Type B pancreatic cell (in vitro differentiated cells): ENCODE measurements around the gene SRRM1. TPM values are rescaled to one million over a fixed set of nuclear protein-coding genes. Genes with fewer than 3 reads are reported as not detected.

Experiments
- DNase-seq: peaks from one replicate; pipeline ENCODE4 v3.0.0; 2021; ENCODE audit warnings: mixed read lengths; ENCODE audit not compliant: unreplicated experiment; ENCODE audit errors: extremely low spot score
- H3K27ac Mint-ChIP-seq: 2 replicates; pipeline ENCODE4 v1.8.0; 2021; ENCODE audit warnings: mild to moderate bottlenecking, mixed read lengths
- H3K27me3 Mint-ChIP-seq: 2 replicates; pipeline ENCODE4 v1.8.0; 2021; ENCODE audit warnings: mixed read lengths
- H3K36me3 Mint-ChIP-seq: 2 replicates; pipeline ENCODE4 v1.8.0; 2021; ENCODE audit warnings: mixed read lengths
- H3K4me1 Mint-ChIP-seq: one replicate; pipeline ENCODE4 v1.8.0; 2021; ENCODE audit warnings: mixed read lengths; ENCODE audit not compliant: unreplicated experiment
- H3K4me3 Mint-ChIP-seq: 2 replicates; pipeline ENCODE4 v1.8.0; 2021; ENCODE audit warnings: mild to moderate bottlenecking, mixed read lengths
- H3K9me3 Mint-ChIP-seq: 2 replicates; pipeline ENCODE4 v1.8.0; 2021; ENCODE audit warnings: mixed read lengths
- CTCF ChIP-seq: fragments of 200-600 bp; sonication (generic); conservative IDR thresholded peaks from 2 replicates; pipeline ENCODE4 v1.5.0; 2021; ENCODE audit warnings: antibody characterized with exemption, mild to moderate bottlenecking
- total RNA-seq: library from RNA; stranded (reverse); gene quantifications from 2 replicates; pipeline ENCODE4 v1.2.1, GENCODE V29; 2021; ENCODE audit warnings: low replicate concordance

SRRM1 gene
- total RNA-seq, 1 donor from 2014 or later = 168 TPM

- TF ChIP-seq CTCF = no peak
- H3K4me3 Mint-ChIP-seq = no peak overlapping the region
- no peak overlapping the region for H3K27ac Mint-ChIP-seq
- H3K36me3 Mint-ChIP-seq = no peaks in the 10 kb centered on the region
- H3K4me1 Mint-ChIP-seq = peaks cover 10% of the 10 kb centered on the region
- DNase-seq = no peak
- H3K9me3 Mint-ChIP-seq = no peaks in the 10 kb centered on the region
- H3K27me3 Mint-ChIP-seq = peaks cover 8% of the 10 kb centered on the region
Observed at GRCh38 chr1:24620678-24621077, 22.4 kb upstream of the SRRM1 start.

DNA sequence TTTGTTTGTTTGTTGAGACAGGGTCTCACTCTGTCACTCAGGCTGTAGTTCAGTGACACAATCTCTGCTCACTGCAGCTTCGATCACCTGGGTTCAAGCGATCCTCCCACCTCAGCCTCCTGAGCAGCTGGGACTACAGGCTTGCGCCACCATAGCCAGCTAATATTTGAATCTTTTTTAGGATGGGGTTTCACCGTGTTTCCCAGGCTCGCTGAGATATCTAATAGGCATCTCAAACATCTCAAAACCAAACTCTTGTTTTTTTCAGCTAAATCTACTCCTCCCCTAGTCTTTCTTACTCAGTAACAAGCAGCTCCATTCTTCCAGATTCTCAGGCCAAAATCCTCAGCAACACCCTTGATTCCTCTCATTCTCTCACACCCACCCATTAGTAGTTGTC is 22.0 kb upstream of the SRRM1 start:
- H3K27ac Mint-ChIP-seq = no peak overlapping the region
- peaks cover 6% of the 10 kb centered on the region for H3K27me3 Mint-ChIP-seq
- no peaks in the 10 kb centered on the region for H3K36me3 Mint-ChIP-seq
- H3K9me3 Mint-ChIP-seq = no peaks in the 10 kb centered on the region
- H3K4me3 Mint-ChIP-seq = no peak overlapping the region
- no peak for DNase-seq
- H3K4me1 Mint-ChIP-seq = peaks cover 10% of the 10 kb centered on the region
- no peak for TF ChIP-seq CTCF

- Mint-ChIP-seq H3K27ac (no peak overlapping the region), H3K4me3 (no peak overlapping the region), H3K36me3 (no peaks in the 10 kb centered on the region), H3K9me3 (no peaks in the 10 kb centered on the region), H3K27me3 (peaks cover 6% of the 10 kb centered on the region), H3K4me1 (peaks cover 10% of the 10 kb centered on the region)
- no peak for DNase-seq
- no peak for TF ChIP-seq CTCF
Observed at GRCh38 chr1:24622218-24622617, 20.9 kb upstream of the SRRM1 start.

DNA sequence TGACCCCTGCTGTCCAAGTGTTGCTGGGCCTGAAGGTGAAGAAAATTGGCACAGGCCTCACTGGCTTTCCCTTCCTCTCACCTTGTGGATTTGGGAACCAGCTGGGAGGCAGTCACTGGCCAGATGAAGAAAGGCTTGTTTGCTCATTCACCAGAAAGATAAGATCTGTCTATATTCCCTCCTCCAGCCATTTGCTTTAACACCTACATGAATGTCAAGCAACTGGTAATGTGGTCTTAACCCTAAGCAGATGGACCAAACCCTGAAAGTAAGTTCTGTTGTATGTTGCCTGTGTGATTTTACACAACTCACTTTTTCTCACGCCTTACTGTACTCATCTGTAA is 10.3 kb upstream of the SRRM1 start:
- Mint-ChIP-seq H3K4me1 (peaks cover 4% of the 10 kb centered on the region), H3K27me3 (peaks cover 11% of the 10 kb centered on the region), H3K4me3 (no peak overlapping the region), H3K9me3 (no peaks in the 10 kb centered on the region), H3K27ac (no peak overlapping the region), H3K36me3 (no peaks in the 10 kb centered on the region)
- no peak for DNase-seq
- TF ChIP-seq CTCF = no peak

GRCh38 chr1:24635195-24635843 is 7.8 kb upstream of the SRRM1 start:
- H3K36me3 Mint-ChIP-seq = no peaks in the 10 kb centered on the region
- H3K27me3 Mint-ChIP-seq = peaks cover 11% of the 10 kb centered on the region
- no peak for DNase-seq
- peak overlapping the region; percentile 38 for H3K27ac Mint-ChIP-seq
- peak; percentile 77 for TF ChIP-seq CTCF
- H3K4me1 Mint-ChIP-seq = peaks cover 10% of the 10 kb centered on the region
- H3K9me3 Mint-ChIP-seq = no peaks in the 10 kb centered on the region
- no peak overlapping the region for H3K4me3 Mint-ChIP-seq
